Dedifferentiated amniotic fluid mesenchymal stem cell (primary cell): ENCODE measurements around the gene TNXB.
"Not testable (repeated sequence)": the region's sequence is repeated elsewhere in the genome, so short reads cannot be mapped to it uniquely, and the experiment has no call there.

Experiments
- DNase-seq: peaks from one replicate; pipeline ENCODE4 v3.0.0-alpha.2; 2016; ENCODE audit errors: extremely low spot score

The TNXB gene

GRCh38 chr6:32040299-32041049 lies 68.7 kb downstream of the TNXB start:
- DNase-seq, result not testable (repeated sequence)

GRCh38 chr6:32039321-32040274 lies 69.5 kb downstream of the TNXB start:
- DNase-seq, result not testable (repeated sequence)

GRCh38 chr6:32038878-32039277 lies 70.3 kb downstream of the TNXB start:
- DNase-seq, result not testable (repeated sequence)

- not testable (repeated sequence) for DNase-seq
Measured at GRCh38 chr6:32037598-32038524, 71.3 kb downstream of the TNXB start, which contains the start of gene CYP21A2. CYP21A2 (plus strand) TSS chr6:32038415; CDS start chr6:32038423, 8 bp downstream.

DNA sequence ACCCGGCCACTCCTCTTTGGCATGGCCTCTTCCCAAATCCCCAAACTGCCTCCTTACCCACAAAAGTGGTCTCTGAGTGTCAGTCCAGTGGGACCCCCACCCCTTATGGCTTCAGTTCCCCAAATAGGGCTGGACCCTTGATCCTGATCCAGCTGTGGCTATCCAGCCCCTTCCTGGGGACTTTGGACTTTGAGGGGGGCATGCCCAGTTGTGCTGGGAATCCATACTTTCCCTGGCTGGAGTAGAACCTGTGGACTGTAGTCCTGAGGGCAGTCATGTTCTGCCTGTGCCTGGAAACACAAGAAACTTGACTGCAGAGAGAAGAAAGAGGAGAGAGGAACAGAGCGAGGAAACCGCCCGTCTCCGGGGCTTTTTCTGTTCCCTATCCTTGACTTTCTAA lies 72.0 kb downstream of the TNXB start:
- DNase-seq, result not testable (repeated sequence)

DNA sequence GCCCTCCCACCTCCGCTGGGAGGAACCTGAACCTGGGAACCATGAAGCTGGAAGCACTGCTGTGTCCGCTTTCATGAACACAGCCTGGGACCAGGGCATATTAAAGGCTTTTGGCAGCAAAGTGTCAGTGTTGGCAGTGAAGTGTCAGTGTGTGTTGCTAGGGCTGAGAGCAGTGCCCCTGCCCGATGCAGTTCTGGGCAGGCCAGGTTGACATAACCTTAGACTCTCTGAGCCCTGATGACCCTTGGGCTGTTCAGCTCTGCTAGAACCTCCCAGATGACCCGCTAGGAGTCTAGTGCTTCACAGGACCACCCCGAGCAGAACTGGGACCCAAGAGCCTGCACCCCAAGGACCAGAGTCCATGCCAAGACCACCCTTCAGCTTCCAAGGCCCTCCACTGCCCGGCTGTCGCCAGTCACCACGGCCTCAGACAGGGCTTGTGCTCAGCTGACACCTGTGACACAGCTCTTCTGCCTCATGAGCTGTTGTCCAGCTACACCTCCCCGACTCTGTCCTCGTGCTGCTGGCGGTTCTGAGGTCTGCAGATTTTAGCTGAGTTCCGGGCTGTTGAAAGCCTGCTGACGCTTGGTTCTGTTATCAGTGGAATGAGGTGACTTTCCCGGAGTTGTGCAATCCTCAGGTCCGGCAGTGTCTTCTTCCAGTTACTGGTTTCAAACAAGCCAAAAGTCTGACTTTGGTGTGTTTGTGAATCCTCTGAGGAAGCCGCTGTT lies 73.7 kb downstream of the TNXB start:
- not testable (repeated sequence) for DNase-seq

DNA sequence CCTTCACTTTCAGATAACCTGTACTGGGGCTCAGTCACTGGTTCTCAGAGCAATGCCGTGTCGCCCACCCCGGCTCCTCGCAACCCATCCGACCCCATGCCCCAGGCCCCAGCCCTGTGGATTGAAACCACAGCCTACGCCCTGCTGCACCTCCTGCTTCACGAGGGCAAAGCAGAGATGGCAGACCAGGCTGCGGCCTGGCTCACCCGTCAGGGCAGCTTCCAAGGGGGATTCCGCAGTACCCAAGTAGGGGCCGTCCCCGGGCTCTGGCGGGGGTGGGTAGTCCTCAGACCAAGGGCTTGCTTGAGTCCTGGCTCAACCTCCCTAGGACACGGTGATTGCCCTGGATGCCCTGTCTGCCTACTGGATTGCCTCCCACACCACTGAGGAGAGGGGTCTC lies 79.6 kb downstream of the TNXB start:
- DNase-seq, result not testable (repeated sequence)

- not testable (repeated sequence) for DNase-seq
Measured at GRCh38 chr6:32028631-32029030, 80.5 kb downstream of the TNXB start.

DNA sequence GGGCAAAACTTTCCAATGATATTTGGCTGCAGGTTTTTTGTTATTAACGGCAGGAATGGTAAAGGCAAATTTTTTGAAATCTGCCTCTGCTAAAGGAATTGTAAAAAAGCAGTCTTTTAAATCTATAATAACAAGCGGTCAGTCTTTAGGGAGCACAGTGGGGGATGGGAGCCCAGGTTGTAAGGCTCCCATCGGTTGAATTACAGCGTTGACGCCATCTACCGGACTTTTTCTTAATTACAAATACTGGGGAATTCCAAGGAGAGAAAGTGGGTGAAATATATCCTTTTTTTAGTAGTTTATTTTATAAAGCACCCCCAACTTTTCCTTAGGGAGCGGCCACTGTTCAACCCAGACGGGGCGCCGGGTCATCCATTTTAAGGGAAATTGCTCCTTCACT lies 87.0 kb downstream of the TNXB start:
- DNase-seq, result not testable (repeated sequence)

DNA sequence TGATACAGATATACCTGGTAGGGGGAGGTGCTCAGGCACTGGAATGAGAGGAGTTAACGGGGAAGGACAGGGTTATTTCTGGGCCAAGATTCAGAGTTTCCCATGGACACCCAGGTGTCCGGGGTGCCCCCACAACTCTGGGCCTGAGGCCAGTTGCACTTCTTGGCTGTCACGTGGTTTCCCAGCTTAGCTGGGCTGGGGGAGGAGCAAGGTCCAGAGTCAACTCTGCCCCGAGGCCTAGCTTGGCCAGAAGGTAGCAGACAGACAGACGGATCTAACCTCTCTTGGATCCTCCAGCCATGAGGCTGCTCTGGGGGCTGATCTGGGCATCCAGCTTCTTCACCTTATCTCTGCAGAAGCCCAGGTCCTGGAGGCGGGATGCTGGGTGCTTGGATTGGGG lies 94.6 kb downstream of the TNXB start, which contains the start of gene C4B:
Gene C4B, plus strand, starts transcription at position 249 of the 400 bp plus-strand sequence. Its CDS starts 51 bp downstream, at position 300.
- not testable (repeated sequence) for DNase-seq

- not testable (repeated sequence) for DNase-seq
Measured at GRCh38 chr6:32013738-32014137, 95.4 kb downstream of the TNXB start.

DNA sequence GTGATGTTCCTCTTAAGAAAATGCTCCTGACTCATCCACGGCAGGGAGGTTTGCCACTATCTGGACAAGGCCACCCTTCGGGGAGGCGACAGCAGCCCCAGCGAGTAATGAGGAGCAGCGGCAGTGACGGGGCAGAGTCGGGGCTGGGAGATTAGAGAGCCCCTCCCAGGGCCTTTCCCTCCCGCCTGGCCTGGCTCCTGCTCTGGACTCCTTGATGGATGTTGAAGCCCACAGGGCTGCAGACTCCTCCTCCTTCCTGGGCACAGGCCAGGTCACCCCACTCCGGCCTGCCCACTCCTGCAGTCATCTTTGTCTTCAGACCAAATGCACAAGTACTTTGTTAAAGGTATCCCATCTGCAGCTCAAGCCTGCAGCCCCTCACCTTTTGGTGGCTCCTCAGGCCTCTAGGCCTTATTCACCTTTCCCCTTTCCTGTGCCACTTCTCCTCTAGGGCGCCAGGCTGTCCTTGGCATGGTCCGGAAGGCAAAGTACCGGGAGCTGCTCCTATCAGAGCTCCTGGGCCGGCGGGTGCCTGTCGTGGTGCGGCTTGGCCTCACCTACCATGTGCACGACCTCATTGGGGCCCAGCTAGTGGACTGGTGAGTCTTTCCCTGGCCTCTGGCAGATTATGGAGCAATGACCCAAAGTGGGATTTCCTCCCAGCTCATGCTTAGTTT lies 96.1 kb downstream of the TNXB start:
- DNase-seq, result not testable (repeated sequence)

DNA sequence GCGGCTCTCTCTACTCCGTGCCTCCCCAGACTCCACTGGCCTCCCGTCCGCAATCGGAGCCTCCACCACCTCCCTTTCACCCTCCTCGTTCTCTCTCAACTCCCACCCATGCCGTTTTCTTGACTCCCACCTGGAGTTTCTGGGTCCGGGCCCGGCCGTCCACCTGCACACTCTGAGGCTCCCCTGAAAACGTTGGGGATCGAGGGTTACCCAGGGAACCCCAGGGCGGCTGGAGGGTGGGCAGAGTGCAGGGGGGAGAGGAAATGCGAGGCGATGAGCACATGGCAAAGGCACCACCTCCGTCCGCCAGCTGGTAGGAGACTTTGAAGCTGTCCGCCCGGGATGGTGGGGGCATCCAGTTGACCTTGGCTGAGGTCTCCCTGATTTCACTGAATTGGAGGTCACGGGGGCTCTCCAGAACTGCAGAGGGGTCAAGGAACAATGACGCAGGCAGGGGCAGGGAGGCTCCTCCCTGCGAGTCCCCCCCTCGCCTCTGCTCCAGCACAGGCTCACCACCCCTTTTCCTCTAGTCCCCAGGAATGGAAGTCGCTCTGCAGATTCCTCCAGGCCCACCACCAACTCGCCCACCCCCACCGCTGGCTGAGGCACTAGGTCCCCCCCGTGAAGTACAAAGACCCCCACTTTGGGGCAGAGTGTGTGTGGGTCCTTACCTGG lies 98.1 kb downstream of the TNXB start:
- DNase-seq, result not testable (repeated sequence)

DNA sequence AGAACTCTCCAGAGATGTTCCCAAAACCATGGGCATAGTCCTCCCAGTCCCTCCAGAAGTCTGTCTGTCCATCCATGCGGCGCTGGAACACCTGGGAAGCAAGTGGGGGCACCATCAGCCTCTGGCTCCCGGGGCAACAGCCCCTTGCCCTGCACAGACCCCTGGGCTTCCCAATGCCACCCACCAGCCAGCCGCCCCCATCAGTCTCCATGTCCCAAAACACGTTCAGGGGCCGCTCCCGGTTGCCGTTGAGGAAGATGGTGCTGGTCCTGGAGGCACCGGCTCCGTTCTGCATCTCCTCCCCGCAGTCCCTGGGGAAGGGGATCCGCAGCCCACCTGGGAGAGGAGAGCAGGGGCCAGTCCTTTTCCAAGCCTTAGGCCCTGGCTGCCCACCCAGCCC lies 99.6 kb downstream of the TNXB start:
- not testable (repeated sequence) for DNase-seq

DNA sequence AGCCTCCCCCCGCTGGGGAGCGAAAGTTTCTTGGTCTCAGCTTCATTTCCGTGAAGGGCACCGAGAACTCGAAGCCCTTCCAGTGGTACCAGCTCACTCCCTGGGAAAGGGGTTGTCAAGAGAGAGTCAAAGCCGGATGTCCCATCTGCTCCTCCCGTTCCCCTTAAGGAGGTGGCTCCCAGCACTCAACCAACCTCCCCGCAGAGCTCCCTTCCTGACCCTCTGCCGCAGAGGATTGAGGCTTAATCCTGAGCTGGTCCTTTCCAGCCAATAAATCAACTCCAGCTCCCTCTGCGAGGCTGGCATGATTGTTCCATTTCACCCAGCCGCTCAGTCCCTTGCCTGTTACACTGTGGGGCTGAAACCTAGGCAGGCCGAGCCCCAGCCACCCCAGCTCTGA lies 100.5 kb downstream of the TNXB start:
- not testable (repeated sequence) for DNase-seq

GRCh38 chr6:32008037-32008436 lies 101.1 kb downstream of the TNXB start:
- DNase-seq, result not testable (repeated sequence)

DNA sequence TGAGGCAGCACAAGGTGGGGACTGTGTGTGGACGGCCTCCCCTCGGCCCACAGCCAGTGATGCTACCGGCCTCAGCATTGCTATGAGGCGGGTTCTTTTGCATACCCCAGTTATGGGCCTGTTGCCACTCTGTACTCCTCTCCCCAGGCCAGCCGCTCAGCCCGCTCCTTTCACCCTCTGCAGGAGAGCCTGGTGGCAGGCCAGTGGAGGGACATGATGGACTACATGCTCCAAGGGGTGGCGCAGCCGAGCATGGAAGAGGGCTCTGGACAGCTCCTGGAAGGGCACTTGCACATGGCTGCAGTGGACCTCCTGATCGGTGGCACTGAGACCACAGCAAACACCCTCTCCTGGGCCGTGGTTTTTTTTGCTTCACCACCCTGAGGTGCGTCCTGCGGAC lies 102.1 kb downstream of the TNXB start:
- not testable (repeated sequence) for DNase-seq

- DNase-seq, result not testable (repeated sequence)
Measured at GRCh38 chr6:32005991-32006529, 103.1 kb downstream of the TNXB start.

DNA sequence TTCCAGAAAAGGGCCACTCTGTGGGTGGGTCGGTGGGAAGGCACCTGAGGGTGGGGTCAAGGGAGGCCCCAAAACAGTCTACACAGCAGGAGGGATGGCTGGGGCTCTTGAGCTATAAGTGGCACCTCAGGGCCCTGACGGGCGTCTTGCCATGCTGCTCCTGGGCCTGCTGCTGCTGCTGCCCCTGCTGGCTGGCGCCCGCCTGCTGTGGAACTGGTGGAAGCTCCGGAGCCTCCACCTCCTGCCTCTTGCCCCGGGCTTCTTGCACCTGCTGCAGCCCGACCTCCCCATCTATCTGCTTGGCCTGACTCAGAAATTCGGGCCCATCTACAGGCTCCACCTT lies 103.6 kb downstream of the TNXB start:
- not testable (repeated sequence) for DNase-seq
